CD4-positive, alpha-beta T cell treated with Interleukin-17A for 4 hours (primary cell): Measurements from ENCODE around the gene AP4E1.
"Not testable (repeated sequence)": the region's sequence is repeated elsewhere in the genome, so short reads cannot be mapped to it uniquely, and the experiment has no call there.

ENCODE experiments used
- DNase-seq: peaks from one replicate; pipeline ENCODE4 v3.0.0-alpha.2; 2020; ENCODE audit warnings: mixed read lengths

Gene AP4E1

DNA sequence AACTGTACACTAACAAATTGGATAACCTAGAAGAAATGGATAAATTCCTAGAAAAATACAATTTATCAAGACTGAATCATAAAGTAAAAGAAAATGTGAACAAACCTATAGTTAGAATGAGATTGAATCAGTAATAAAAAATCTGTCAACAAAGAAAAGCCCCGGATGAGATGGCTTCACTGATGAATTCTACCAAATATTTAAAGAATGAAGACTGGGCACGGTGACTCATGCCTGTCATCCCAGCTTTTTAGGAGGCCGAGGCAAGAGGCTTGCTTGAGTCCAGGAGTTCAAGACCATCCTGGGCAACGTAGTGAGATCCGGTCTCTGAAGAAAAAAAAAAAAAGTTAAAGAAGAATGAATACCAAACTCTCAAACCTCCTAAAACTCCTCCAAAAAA, 17.7 kb upstream of the AP4E1 start:
- no peak for DNase-seq

DNA sequence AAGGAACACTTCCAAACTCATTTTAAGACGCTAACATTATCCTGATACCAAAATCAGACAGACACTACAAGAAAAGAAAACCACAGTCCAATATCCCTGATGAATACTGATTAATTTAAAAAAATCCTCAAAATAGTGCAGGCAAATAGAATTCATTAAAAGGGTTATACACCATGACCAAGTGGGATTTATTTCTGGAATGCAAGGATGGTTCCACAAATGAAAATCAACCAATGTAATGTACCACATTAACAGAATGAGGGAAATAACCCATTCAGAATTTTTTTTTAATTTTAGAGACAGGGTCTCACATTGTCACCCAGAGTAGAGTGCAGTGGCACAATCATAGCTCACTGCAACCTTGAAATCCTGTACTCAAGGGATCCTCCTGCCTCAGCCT, 17.3 kb upstream of the AP4E1 start:
- no peak for DNase-seq

- DNase-seq: no peak
Measured at GRCh38 chr15:50893976-50894375, 14.5 kb upstream of the AP4E1 start.

GRCh38 chr15:50901390-50901789, 7.1 kb upstream of the AP4E1 start:
- DNase-seq: not testable (repeated sequence)

DNA sequence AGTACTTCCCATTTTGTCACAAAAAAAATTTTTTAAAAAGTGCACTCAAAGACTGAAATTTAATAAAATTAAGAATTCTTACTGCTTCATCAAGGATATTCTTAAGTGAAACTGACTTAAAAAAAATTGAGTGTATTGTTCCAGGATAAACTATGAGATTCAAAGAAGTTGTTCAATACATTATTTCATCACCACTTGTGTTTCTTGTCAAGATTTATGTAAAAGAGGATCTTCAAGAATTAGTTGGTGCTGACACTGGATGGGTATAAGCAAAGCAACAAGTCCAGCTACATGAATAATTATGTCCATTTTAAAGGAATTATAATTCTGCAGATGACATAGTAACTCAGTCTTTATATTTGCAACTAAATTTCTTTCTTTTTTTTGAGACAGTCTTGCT, 4.3 kb upstream of the AP4E1 start:
- DNase-seq: no peak

GRCh38 chr15:50905055-50905454, 3.4 kb upstream of the AP4E1 start:
- DNase-seq: no peak

DNA sequence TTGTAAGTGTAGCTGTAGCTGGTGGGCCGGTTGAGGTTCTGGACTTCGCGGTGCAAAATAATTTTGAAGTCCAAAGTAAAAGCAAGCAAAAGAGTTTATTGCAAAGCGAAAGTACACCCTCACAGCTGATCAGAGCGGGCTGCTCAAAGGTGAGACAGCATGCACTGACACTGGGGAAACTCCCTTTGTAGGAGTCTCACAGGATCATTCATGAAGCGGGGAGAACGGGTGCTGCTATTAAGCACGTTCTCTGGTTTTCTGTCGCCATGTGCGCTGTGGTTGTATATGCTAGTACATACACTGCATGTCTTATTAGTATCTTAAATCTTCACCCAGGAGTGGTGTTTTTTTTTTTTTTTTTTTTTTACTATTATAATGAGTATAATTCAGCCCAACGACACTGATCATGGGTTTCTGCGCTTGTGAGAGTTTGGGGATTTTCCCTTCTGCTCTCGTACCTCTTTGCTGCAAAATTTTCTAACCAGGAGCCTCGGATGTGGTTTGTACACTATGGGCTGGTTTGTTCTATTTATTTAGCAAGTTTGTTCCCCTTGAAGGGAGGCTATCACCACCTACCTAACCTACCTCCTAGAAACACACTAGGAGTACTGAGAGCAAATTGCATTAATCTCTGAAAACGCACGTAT, 1.4 kb upstream of the AP4E1 start:
- peak; percentile 70 for DNase-seq

GRCh38 chr15:50907601-50908208, 778 bp upstream of the AP4E1 start:
- peak; percentile 57 for DNase-seq

DNA sequence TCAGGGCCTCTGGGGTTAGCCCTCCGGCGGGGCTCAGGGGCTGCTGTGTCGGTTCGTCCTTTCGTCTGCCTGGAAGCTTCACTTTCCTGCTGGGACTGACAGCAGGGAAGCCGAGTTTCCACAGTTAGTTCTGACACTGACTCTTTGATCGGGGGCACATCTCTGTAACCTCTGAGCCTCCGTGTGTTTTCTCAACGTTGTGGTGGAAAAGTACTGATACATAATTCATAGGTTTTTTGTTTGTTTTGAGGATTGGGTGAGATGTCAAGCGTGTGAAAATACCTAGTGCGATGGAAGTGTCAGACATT, 481 bp downstream of the AP4E1 start:
- no peak for DNase-seq

- DNase-seq: not testable (repeated sequence)
Measured at GRCh38 chr15:50910426-50910795, 1.9 kb downstream of the AP4E1 start.

- DNase-seq: no peak
Measured at GRCh38 chr15:50911001-50911400, 2.5 kb downstream of the AP4E1 start.

DNA sequence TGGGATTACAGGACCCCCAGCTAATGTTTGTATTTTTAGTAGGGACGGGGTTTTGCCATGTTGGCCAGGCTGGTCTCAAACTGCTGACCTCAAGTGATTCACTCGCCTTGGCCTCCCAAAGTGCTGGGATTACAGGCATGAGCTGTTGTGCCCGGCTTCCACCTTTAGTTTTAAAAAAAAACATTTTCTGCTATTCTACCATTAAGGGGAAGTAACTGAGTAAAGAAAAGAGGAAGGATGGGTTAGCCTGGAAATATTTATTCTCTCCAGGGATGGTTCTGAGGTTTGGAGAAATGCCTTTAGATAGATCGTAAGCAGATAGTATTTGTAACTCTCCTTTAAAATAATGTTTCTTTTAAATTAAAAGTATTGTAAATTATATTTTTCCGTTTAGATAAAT, 3.1 kb downstream of the AP4E1 start:
- no peak for DNase-seq

- DNase-seq: no peak
Measured at GRCh38 chr15:50916400-50916799, 7.9 kb downstream of the AP4E1 start.

GRCh38 chr15:50919359-50919758, 10.9 kb downstream of the AP4E1 start:
- not testable (repeated sequence) for DNase-seq

GRCh38 chr15:50925281-50925680, 16.8 kb downstream of the AP4E1 start:
- DNase-seq: no peak

DNA sequence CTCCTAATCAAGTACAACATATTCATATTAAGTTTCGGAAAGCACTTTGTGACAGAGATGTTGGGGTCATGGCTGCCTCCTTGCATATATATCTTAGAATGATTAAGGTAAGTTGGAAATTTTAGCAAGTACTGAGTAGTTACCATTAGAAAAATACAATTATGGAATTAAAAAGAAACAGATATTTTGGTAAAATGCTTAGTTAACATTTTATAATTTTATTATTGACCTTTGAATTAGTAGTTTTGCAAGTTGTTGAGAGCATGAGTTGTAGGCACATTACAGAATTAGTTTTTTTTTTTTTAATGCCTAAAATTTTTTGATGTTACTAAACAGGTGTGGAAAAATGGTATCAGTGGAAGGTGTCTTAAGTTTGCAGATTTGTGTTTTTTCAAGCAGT, 20.6 kb downstream of the AP4E1 start:
- no peak for DNase-seq

GRCh38 chr15:50930792-50931191, 22.3 kb downstream of the AP4E1 start:
- DNase-seq: no peak

- no peak for DNase-seq
Measured at GRCh38 chr15:50933341-50933740, 24.9 kb downstream of the AP4E1 start.

DNA sequence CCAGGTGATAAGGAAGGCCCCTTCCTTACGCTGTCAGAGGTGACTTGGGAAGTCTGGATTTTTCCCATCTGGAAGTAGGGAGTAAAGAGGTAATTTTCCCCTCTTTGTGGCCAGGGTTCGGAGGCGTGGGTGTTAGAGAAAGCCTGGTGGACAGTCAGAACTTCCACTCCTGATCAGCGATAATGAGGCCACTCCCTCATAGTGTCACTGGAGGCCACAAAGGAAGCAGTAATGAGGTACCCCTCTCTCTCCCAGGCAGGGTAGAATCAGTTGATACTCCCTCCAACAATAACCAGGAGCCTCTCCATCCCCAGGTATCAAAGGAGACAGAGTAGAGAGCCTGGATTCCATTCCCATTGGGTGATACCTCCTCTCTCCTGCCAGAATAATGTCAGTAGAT, 30.0 kb downstream of the AP4E1 start:
- no peak for DNase-seq

- DNase-seq: no peak
Measured at GRCh38 chr15:50939911-50940310, 31.4 kb downstream of the AP4E1 start.

- no peak for DNase-seq
Measured at GRCh38 chr15:50940506-50940905, 32.0 kb downstream of the AP4E1 start.

- no peak for DNase-seq
Measured at GRCh38 chr15:50943638-50944037, 35.2 kb downstream of the AP4E1 start.

DNA sequence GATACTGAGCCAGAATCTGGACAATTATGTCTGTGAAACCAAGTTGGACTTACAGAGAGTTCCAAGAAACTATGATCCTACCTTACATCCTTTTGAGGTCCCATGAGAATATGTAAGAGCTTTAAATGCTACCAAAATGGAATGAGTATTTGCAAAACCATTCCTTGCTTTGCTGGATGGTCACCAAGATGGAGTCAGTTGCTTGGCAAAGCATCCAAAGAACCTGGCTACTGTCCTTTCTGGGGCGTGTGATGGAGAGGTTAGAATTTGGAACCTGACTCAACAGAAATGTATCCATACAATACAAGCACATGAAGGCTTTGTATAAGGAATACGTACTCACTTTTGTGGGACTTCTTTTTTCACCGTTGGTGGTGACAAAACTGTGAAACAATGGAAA, 36.2 kb downstream of the AP4E1 start:
- DNase-seq: no peak

- DNase-seq: no peak
Measured at GRCh38 chr15:50945725-50946124, 37.2 kb downstream of the AP4E1 start.

GRCh38 chr15:50950745-50951144, 42.3 kb downstream of the AP4E1 start:
- not testable (repeated sequence) for DNase-seq
